ENCODE measurements around the gene GPC2.
"Not testable (repeated sequence)": the region's sequence is repeated elsewhere in the genome, so short reads cannot be mapped to it uniquely, and the experiment has no call there.

Gene GPC2, protein sequence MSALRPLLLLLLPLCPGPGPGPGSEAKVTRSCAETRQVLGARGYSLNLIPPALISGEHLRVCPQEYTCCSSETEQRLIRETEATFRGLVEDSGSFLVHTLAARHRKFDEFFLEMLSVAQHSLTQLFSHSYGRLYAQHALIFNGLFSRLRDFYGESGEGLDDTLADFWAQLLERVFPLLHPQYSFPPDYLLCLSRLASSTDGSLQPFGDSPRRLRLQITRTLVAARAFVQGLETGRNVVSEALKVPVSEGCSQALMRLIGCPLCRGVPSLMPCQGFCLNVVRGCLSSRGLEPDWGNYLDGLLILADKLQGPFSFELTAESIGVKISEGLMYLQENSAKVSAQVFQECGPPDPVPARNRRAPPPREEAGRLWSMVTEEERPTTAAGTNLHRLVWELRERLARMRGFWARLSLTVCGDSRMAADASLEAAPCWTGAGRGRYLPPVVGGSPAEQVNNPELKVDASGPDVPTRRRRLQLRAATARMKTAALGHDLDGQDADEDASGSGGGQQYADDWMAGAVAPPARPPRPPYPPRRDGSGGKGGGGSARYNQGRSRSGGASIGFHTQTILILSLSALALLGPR

DNA sequence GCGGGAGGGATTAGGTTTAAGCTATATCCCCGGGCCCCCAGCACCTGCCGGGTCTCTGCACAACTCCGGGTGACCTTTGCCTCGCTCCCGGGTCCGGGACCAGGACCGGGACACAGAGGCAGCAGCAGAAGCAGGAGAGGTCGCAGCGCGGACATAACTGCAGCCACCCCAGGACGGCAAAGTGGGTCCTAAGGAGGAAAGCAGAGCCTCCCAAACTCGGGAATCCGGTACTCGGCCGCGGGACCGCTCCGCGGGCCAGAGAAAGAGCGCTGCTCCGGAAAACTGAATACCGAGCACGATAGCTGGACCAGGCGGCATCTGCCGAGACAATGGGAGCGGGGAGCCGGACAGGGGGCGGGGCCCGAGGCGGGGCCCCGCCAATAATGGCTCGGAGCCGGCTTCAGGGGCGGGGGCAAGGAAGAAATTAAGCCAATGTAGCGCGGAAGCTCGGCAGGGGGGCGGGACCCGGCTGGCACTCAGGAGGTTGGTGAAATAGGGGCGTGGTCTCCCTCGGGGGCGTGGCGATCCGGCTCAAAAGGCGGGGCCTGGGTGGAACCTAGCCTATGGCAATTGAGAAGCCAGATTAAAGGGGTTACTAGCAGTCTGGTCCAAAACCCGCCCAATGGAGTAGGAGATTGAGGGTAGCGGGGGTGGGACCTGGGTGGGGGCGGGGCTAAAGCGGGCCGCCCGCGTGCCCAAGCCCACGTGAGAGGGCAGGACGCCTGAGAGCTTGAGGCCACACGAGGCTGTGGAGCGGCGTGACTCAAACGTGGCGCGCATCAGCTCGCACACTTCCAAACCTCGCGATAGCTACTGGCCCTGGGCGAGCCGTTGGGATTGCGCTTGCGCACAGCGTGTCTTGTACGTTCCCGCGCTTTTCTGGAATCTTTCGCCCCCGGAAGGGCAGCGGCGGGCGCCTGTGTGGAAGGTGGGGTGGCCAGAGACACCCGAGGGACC is at the start of gene GPC2, which contains the start of gene STAG3:
Gene GPC2 (minus strand): TSS at position 337 of the 957 bp plus-strand sequence. CDS start 182 bp downstream, at position 155.
Gene STAG3 (plus strand): TSS at position 874 of the 957 bp plus-strand sequence. CDS start 2,639 bp downstream, outside the sequence.
- peak; percentile 71 for DNase-seq

GRCh38 chr7:100224891-100225290 is 47.7 kb upstream of the GPC2 start:
- DNase-seq: not testable (repeated sequence)

DNA sequence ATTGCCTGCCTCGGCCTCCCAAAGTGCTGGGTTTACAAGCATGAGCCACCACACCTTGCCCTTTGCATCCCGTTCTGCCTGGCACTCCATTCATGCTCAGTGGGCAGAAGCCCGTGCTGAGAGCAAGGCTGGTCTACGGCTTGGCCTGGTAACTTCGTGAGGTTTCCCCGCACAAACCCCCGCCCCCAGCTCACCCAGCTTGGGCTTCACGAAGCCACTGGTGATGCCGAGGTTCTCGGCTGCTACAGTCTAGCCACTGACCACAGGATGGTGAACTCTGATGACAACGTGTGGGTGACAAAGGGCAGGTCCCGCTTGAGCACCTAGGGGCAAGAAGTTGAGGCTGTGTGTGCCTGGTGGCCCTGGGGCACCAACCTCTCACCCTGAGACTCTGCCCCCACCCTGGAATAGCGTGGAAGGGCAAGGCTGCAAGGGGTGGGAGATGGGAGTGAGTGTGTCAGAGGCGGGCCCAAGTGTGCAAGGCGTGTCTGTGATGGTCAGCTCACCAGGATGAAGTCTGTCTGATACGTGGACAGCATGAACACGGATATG is 46.3 kb upstream of the GPC2 start:
- not testable (repeated sequence) for DNase-seq

- DNase-seq: no peak
Observed at GRCh38 chr7:100222445-100223132, 45.4 kb upstream of the GPC2 start.

DNA sequence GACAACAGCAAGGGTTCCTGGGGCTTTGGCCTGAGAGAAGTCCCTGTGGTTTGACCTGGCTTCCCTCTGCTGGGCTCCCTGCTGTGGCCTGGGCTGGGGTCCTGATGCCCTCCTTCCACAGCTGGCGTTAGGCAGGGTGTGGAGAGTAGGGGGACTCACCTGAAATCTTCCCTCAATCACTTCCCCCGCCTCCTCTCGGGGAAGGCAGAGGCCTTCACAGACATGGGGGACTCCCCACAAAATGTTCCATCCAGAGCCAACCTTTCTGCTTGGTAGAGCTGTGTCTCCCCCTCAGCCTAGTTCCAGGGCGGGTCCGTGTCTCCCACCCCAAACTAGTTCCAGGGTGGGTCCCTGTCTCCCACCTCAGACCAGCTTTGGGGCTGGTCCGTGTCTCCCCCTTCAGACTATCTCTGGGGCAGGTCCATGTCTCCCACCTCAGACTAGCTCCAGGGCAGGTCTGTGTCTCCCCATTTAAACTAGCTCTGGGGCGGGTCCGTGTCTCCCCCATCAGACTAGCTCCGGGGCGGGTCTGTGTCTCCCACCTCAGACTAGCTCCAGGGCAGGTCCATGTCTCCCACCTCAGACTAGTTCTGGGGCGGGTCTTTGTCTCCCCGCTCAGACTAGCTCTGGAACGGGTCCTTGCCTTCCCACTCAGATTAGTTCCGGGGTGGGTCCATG is 44.7 kb upstream of the GPC2 start:
- DNase-seq: no peak

DNA sequence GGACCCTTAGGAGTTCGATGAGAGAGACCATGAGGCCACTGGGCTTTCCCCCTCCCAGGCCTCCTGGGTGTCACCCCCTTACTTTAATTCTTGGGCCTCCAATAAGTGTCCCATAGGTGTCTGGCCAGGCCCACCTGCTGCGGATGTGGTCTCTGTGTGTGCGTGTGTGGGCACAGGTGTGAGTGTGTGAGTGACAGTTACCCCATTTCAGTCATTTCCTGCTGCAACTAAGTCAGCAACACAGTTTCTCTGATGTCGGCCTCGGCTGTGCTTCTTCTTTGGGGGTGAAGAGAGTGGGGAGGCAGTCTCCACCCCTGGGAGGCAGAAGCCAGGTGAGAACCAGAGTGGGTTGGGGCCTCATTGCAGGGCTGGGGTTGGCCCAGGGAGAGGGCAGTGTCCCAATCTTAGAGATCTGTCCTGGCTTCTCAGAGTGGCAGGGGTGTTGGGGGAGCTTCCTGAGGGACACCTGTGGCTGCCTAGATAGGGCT is 44.1 kb upstream of the GPC2 start:
- DNase-seq: no peak

- DNase-seq: no peak
Observed at GRCh38 chr7:100220586-100221230, 43.5 kb upstream of the GPC2 start.

DNA sequence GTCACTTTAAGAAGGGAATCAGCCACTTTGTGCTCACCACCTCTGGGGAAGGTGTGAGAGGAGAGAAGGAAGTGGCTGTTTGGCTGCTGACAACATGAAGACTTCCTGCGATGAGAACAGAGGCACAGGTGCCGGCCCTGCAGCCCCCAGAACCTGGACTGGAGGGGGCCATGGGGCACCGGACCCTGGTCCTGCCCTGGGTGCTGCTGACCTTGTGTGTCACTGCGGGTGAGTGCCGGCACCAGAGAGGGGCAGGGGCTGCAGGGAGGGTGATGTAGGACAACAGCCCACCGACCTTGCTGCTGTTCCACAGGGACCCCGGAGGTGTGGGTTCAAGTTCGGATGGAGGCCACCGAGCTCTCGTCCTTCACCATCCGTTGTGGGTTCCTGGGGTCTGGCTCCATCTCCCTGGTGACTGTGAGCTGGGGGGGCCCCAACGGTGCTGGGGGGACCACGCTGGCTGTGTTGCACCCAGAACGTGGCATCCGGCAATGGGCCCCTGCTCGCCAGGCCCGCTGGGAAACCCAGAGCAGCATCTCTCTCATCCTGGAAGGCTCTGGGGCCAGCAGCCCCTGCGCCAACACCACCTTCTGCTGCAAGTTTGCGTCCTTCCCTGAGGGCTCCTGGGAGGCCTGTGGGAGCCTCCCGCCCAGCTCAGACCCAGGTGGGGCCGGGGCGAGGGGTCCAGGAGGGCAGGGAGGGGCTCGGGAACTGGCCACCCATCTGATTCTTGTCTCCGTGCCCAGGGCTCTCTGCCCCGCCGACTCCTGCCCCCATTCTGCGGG is 42.8 kb upstream of the GPC2 start, which contains the start of gene PVRIG:
Gene PVRIG (plus strand): TSS at position 149 of the 785 bp plus-strand sequence. CDS start 22 bp downstream, at position 171.
- DNase-seq: not testable (repeated sequence)

GRCh38 chr7:100219271-100219737 is 42.1 kb upstream of the GPC2 start:
- no peak for DNase-seq

GRCh38 chr7:100217934-100218333 is 40.8 kb upstream of the GPC2 start:
- not testable (repeated sequence) for DNase-seq

GRCh38 chr7:100215895-100216294 is 38.7 kb upstream of the GPC2 start:
- no peak for DNase-seq

DNA sequence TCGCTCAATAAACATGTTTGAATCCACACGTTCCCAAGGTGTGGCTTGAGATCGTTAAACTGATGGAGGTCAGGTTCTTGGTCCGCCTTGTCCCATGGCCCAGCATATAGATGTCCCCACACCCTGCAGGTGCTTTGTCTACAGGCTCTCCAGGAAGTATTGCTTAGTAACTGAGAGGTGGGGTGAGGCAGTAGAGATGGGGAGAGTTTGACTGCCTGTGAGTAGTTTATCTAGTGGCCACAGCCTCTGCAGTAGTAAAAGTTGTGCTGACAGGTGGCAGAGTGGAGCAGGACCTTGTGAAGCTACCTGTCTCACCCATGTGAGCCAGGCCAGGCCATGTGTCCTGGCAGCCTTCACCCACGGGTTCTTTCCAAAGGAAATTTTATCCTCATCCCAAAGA is 37.2 kb upstream of the GPC2 start:
- not testable (repeated sequence) for DNase-seq

GRCh38 chr7:100213672-100214071 is 36.5 kb upstream of the GPC2 start:
- DNase-seq: no peak

GRCh38 chr7:100212631-100213286 is 35.6 kb upstream of the GPC2 start:
- no peak for DNase-seq

- DNase-seq: no peak
Observed at GRCh38 chr7:100211342-100211780, 34.2 kb upstream of the GPC2 start.

DNA sequence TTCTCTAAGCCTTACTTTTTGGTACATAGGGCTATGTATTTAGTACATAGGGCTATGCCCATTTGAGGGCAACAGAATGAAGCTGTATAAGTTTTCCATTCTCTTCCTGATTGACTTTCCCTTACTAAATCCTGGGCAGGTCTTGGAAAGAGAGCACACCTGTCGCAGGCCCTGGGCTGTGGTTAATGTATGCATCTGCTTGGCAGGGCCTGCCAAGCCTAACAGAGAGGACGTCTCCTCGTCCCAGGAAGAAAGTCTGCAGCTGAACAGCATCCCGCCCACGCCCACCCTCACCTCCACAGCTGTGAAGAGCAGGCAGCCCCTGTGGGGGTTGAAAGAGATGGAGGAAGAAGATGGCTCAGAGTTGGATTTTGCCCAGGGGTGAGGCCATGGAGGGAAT is 33.6 kb upstream of the GPC2 start:
- no peak for DNase-seq

- no peak for DNase-seq
Observed at GRCh38 chr7:100209493-100209892, 32.3 kb upstream of the GPC2 start.

DNA sequence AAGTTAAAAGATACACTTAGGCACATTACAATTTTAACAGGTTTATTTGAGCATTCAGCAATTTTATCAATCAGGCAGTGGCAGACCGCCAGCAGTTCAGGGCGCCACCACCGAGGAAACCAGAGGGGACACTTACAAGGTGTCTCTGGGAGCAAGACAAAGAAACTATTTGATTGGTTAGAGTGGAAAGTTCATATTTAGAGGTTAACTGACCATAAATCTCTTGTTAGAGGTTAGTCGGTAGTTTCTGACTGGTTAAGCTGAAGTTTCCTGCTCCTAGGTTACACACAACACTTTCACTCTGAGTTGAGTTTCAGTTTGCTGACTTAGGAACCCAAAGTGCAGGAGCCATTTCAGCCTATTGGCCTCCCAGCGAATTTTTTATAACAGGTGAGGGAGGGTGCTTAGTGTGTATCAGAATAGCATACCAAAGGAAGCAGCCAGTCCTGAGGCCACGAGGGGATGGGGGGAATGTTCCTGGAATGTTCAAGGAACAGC is 31.8 kb upstream of the GPC2 start:
- no peak for DNase-seq

DNA sequence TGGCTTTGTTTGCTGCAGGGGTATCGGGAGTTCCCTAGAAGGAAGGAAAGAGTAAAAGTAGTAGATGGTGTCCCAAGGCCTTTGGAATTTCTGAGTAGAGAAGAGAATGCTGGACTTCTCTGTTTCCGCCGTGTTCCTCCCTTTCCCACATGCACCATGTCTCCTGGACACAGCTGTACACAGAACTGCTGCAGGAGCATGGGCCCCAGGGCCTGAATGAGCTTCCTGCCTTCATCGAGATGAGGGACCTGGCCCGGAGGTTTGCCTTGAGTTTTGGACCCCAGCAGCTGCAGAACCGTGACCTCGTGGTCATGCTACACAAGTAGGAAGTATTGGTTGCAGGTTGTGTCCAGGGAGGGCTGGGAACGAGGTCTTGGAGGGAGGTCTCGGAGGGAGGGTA is 27.3 kb upstream of the GPC2 start:
- no peak for DNase-seq
